ENCODE measurements around the gene KRT36. TPM values are rescaled to one million over a fixed set of nuclear protein-coding genes. Genes with fewer than 3 reads are reported as not detected.
A peak's percentile ranks its signal among the peaks of the same experiment; 100 is the strongest.

KRT36 gene
- total and polyA plus RNA-seq, 5 donors from 2014 or later = not detected

- no peaks in the 10 kb centered on the region for H3K4me1 Mint-ChIP-seq
- peaks cover 0 to 8% (median 2%) of the 10 kb centered on the region in 7 donors for H3K9me3 Mint-ChIP-seq
- H3K36me3 Mint-ChIP-seq = no peaks in the 10 kb centered on the region
- Histone ChIP-seq H3K27ac (ENCODE audit: insufficient read depth, low read length, poor library complexity, severe bottlenecking) (no peak overlapping the region), H3K9me3 (ENCODE audit: control insufficient read depth in 2 of 2, low read length in 2 of 2) (peaks cover 0 to 3% of the 10 kb centered on the region in 2 experiments), H3K4me1 (ENCODE audit: control insufficient read depth, insufficient read depth, low read length, poor library complexity, severe bottlenecking) (no peaks in the 10 kb centered on the region), H3K27me3 (ENCODE audit: control insufficient read depth, insufficient read depth, low read length) (no peaks in the 10 kb centered on the region), H3K4me3 (ENCODE audit: low read depth, low read length) (no peak overlapping the region), H3K36me3 (ENCODE audit: control insufficient read depth, insufficient read depth, low read length) (no peaks in the 10 kb centered on the region)
- DNase-seq (no peak), ATAC-seq (ENCODE audit: low read depth in 2 of 2) (no peak)
- no peaks in the 10 kb centered on the region for H3K27me3 Mint-ChIP-seq
- H3K4me3 Mint-ChIP-seq = no peak overlapping the region
- no peak overlapping the region for H3K27ac Mint-ChIP-seq
Measured at GRCh38 chr17:41475421-41475820, 14.3 kb downstream of the KRT36 start.

- Mint-ChIP-seq H3K4me1 (no peaks in the 10 kb centered on the region), H3K27me3 (no peaks in the 10 kb centered on the region)
Measured at GRCh38 chr17:41474863-41475262, 14.8 kb downstream of the KRT36 start.

GRCh38 chr17:41468346-41468745, 21.4 kb downstream of the KRT36 start:
- peaks cover 2% of the 10 kb centered on the region for H3K27me3 ChIP-seq (ENCODE audit: control insufficient read depth, insufficient read depth, low read length)
- no peaks in the 10 kb centered on the region for H3K36me3 Mint-ChIP-seq
- H3K4me3 Mint-ChIP-seq = no peak overlapping the region
- H3K4me1 Mint-ChIP-seq = no peaks in the 10 kb centered on the region
- ATAC-seq (ENCODE audit: low read depth in 2 of 2) = no peak
- H3K36me3 ChIP-seq (ENCODE audit: control insufficient read depth, insufficient read depth, low read length) = no peaks in the 10 kb centered on the region
- no peak overlapping the region for H3K27ac Mint-ChIP-seq
- H3K9me3 Mint-ChIP-seq = peaks cover 0 to 9% (median 2%) of the 10 kb centered on the region in 7 donors
- no peak overlapping the region for H3K4me3 ChIP-seq (ENCODE audit: low read depth, low read length)
- no peak for DNase-seq
- peaks cover 0 to 3% of the 10 kb centered on the region in 2 experiments for H3K9me3 ChIP-seq (ENCODE audit: control insufficient read depth in 2 of 2, low read length in 2 of 2)
- H3K4me1 ChIP-seq (ENCODE audit: control insufficient read depth, insufficient read depth, low read length, poor library complexity, severe bottlenecking) = no peaks in the 10 kb centered on the region
- peaks cover 11% of the 10 kb centered on the region for H3K27me3 Mint-ChIP-seq
- no peak overlapping the region for H3K27ac ChIP-seq (ENCODE audit: insufficient read depth, low read length, poor library complexity, severe bottlenecking)

More at GRCh38 chr17:41474863-41475262, 14.8 kb downstream of the KRT36 start:
- no peak overlapping the region for H3K27ac ChIP-seq (ENCODE audit: insufficient read depth, low read length, poor library complexity, severe bottlenecking)
- no peaks in the 10 kb centered on the region for H3K36me3 ChIP-seq (ENCODE audit: control insufficient read depth, insufficient read depth, low read length)
- no peak overlapping the region for H3K4me3 ChIP-seq (ENCODE audit: low read depth, low read length)
- Mint-ChIP-seq H3K9me3 (peaks cover 0 to 8% (median 2%) of the 10 kb centered on the region in 7 donors), H3K27ac (no peak overlapping the region), H3K4me3 (no peak overlapping the region), H3K36me3 (no peaks in the 10 kb centered on the region)
- ATAC-seq (ENCODE audit: low read depth in 2 of 2) = no peak
- no peaks in the 10 kb centered on the region for H3K4me1 ChIP-seq (ENCODE audit: control insufficient read depth, insufficient read depth, low read length, poor library complexity, severe bottlenecking)
- H3K27me3 ChIP-seq (ENCODE audit: control insufficient read depth, insufficient read depth, low read length) = no peaks in the 10 kb centered on the region
- no peak for DNase-seq
- H3K9me3 ChIP-seq (ENCODE audit: control insufficient read depth in 2 of 2, low read length in 2 of 2) = peaks cover 0 to 3% of the 10 kb centered on the region in 2 experiments

- peaks cover 0 to 3% of the 10 kb centered on the region in 2 experiments for H3K9me3 ChIP-seq (ENCODE audit: control insufficient read depth in 2 of 2, low read length in 2 of 2)
- ATAC-seq (ENCODE audit: low read depth in 2 of 2) = no peak
- H3K9me3 Mint-ChIP-seq = peaks cover 0 to 9% (median 0%) of the 10 kb centered on the region in 7 donors
Measured at GRCh38 chr17:41467561-41467960, 22.1 kb downstream of the KRT36 start.

GRCh38 chr17:41466988-41467387, 22.7 kb downstream of the KRT36 start, which contains the start of gene KRT32:
TSS of gene KRT32 (minus strand) at chr17:41467386. CDS start at chr17:41467325, 61 bp downstream.
- DNase-seq (no peak), ATAC-seq (ENCODE audit: low read depth in 2 of 2) (no peak)
- Mint-ChIP-seq H3K27me3 (peaks cover 11% of the 10 kb centered on the region), H3K4me3 (no peak within 1 kb of the TSS), H3K4me1 (no peaks in the 10 kb centered on the region), H3K9me3 (peaks cover 0 to 9% (median 0%) of the 10 kb centered on the region in 7 donors), H3K27ac (no peak within 1 kb of the TSS), H3K36me3 (no peaks in the 10 kb centered on the region)
- Histone ChIP-seq H3K4me1 (ENCODE audit: control insufficient read depth, insufficient read depth, low read length, poor library complexity, severe bottlenecking) (no peaks in the 10 kb centered on the region), H3K36me3 (ENCODE audit: control insufficient read depth, insufficient read depth, low read length) (no peaks in the 10 kb centered on the region), H3K27me3 (ENCODE audit: control insufficient read depth, insufficient read depth, low read length) (peaks cover 2% of the 10 kb centered on the region), H3K9me3 (ENCODE audit: control insufficient read depth in 2 of 2, low read length in 2 of 2) (peaks cover 0 to 3% of the 10 kb centered on the region in 2 experiments), H3K27ac (ENCODE audit: insufficient read depth, low read length, poor library complexity, severe bottlenecking) (no peak within 1 kb of the TSS), H3K4me3 (ENCODE audit: low read depth, low read length) (no peak within 1 kb of the TSS)

More at GRCh38 chr17:41467561-41467960, 22.1 kb downstream of the KRT36 start:
- H3K36me3 ChIP-seq (ENCODE audit: control insufficient read depth, insufficient read depth, low read length) = no peaks in the 10 kb centered on the region
- no peak overlapping the region for H3K4me3 Mint-ChIP-seq
- H3K4me1 ChIP-seq (ENCODE audit: control insufficient read depth, insufficient read depth, low read length, poor library complexity, severe bottlenecking) = no peaks in the 10 kb centered on the region
- no peaks in the 10 kb centered on the region for H3K36me3 Mint-ChIP-seq
- H3K27ac ChIP-seq (ENCODE audit: insufficient read depth, low read length, poor library complexity, severe bottlenecking) = no peak overlapping the region
- H3K4me3 ChIP-seq (ENCODE audit: low read depth, low read length) = no peak overlapping the region
- peaks cover 11% of the 10 kb centered on the region for H3K27me3 Mint-ChIP-seq
- H3K27ac Mint-ChIP-seq = no peak overlapping the region
- no peaks in the 10 kb centered on the region for H3K4me1 Mint-ChIP-seq
- H3K27me3 ChIP-seq (ENCODE audit: control insufficient read depth, insufficient read depth, low read length) = peaks cover 2% of the 10 kb centered on the region
- DNase-seq = no peak

GRCh38 chr17:41464682-41465081, 25.0 kb downstream of the KRT36 start:
- ATAC-seq (ENCODE audit: low read depth in 2 of 2) (no peak), DNase-seq (no peak)
- Histone ChIP-seq H3K4me3 (ENCODE audit: low read depth, low read length) (no peak overlapping the region), H3K27ac (ENCODE audit: insufficient read depth, low read length, poor library complexity, severe bottlenecking) (no peak overlapping the region), H3K9me3 (ENCODE audit: control insufficient read depth in 2 of 2, low read length in 2 of 2) (no peaks in the 10 kb centered on the region), H3K27me3 (ENCODE audit: control insufficient read depth, insufficient read depth, low read length) (peaks cover 2% of the 10 kb centered on the region), H3K36me3 (ENCODE audit: control insufficient read depth, insufficient read depth, low read length) (no peaks in the 10 kb centered on the region), H3K4me1 (ENCODE audit: control insufficient read depth, insufficient read depth, low read length, poor library complexity, severe bottlenecking) (no peaks in the 10 kb centered on the region)
- no peaks in the 10 kb centered on the region for H3K4me1 Mint-ChIP-seq
- H3K36me3 Mint-ChIP-seq = no peaks in the 10 kb centered on the region
- H3K9me3 Mint-ChIP-seq = peaks cover 0 to 4% (median 0%) of the 10 kb centered on the region in 7 donors
- peaks cover 16% of the 10 kb centered on the region for H3K27me3 Mint-ChIP-seq
- H3K4me3 Mint-ChIP-seq = no peak overlapping the region
- no peak overlapping the region for H3K27ac Mint-ChIP-seq

- ATAC-seq (ENCODE audit: low read depth in 2 of 2) (no peak), DNase-seq (no peak)
- no peaks in the 10 kb centered on the region for H3K36me3 ChIP-seq (ENCODE audit: control insufficient read depth, insufficient read depth, low read length)
- H3K27me3 Mint-ChIP-seq = peaks cover 12% of the 10 kb centered on the region
- no peaks in the 10 kb centered on the region for H3K4me1 ChIP-seq (ENCODE audit: control insufficient read depth, insufficient read depth, low read length, poor library complexity, severe bottlenecking)
- no peaks in the 10 kb centered on the region for H3K4me1 Mint-ChIP-seq
- H3K36me3 Mint-ChIP-seq = no peaks in the 10 kb centered on the region
- H3K4me3 ChIP-seq (ENCODE audit: low read depth, low read length) = no peak overlapping the region
- peak overlapping the region in 1 of 4 donors; percentile 74 for H3K4me3 Mint-ChIP-seq
- no peak overlapping the region for H3K27ac ChIP-seq (ENCODE audit: insufficient read depth, low read length, poor library complexity, severe bottlenecking)
- H3K27me3 ChIP-seq (ENCODE audit: control insufficient read depth, insufficient read depth, low read length) = peaks cover 2% of the 10 kb centered on the region
- H3K9me3 ChIP-seq (ENCODE audit: control insufficient read depth in 2 of 2, low read length in 2 of 2) = no peaks in the 10 kb centered on the region
- no peak overlapping the region for H3K27ac Mint-ChIP-seq
- H3K9me3 Mint-ChIP-seq = peaks cover 0 to 4% (median 0%) of the 10 kb centered on the region in 7 donors
Measured at GRCh38 chr17:41464173-41464572, 25.5 kb downstream of the KRT36 start.

- H3K27ac Mint-ChIP-seq = no peak overlapping the region
- H3K27me3 ChIP-seq (ENCODE audit: control insufficient read depth, insufficient read depth, low read length) = peaks cover under 1% of the 10 kb centered on the region
- no peak for ATAC-seq (ENCODE audit: low read depth in 2 of 2)
- H3K36me3 ChIP-seq (ENCODE audit: control insufficient read depth, insufficient read depth, low read length) = no peaks in the 10 kb centered on the region
- no peak overlapping the region for H3K4me3 ChIP-seq (ENCODE audit: low read depth, low read length)
- peaks cover 0 to 4% (median 0%) of the 10 kb centered on the region in 7 donors for H3K9me3 Mint-ChIP-seq
- H3K27ac ChIP-seq (ENCODE audit: insufficient read depth, low read length, poor library complexity, severe bottlenecking) = no peak overlapping the region
- no peaks in the 10 kb centered on the region for H3K4me1 ChIP-seq (ENCODE audit: control insufficient read depth, insufficient read depth, low read length, poor library complexity, severe bottlenecking)
- no peaks in the 10 kb centered on the region for H3K36me3 Mint-ChIP-seq
- peak overlapping the region in 1 of 4 donors; percentile 74 for H3K4me3 Mint-ChIP-seq
- H3K27me3 Mint-ChIP-seq = peaks cover 8% of the 10 kb centered on the region
- no peaks in the 10 kb centered on the region for H3K9me3 ChIP-seq (ENCODE audit: control insufficient read depth in 2 of 2, low read length in 2 of 2)
- DNase-seq = no peak
- no peaks in the 10 kb centered on the region for H3K4me1 Mint-ChIP-seq
Measured at GRCh38 chr17:41463746-41464145, 26.0 kb downstream of the KRT36 start.
